Measurements from ENCODE around the gene KRTAP21-3. TPM values are rescaled to one million over a fixed set of nuclear protein-coding genes. Genes with fewer than 3 reads are reported as not detected.

Gene KRTAP21-3
- total and polyA plus RNA-seq, 7 donors, result not detected

DNA sequence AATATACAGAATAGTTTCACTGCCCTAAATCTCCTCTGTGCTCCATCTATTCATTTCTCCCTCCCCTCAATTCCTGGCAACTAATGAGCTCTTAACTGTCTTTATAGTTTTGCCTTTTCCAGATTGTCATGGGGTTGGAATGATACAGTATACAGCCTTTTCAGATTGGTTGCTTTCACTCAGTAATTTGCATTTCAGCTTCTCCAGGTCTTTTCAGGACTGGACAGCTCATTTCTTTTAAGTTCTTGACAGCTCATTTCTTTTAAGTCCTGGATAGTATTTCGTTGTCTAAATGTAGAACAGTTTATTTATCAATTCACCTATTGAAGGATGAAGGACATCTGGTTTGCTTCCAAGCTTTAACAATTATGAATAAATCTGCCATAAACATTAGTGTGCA, 22.6 kb downstream of the KRTAP21-3 start:
- H3K4me1 ChIP-seq, result no peaks in the 10 kb centered on the region
- no peak overlapping the region for H3K4me3 ChIP-seq
- no peaks in the 10 kb centered on the region for H3K36me3 ChIP-seq (ENCODE audit: insufficient read depth in 1 of 2, low read depth in 1 of 2)
- H3K9me3 ChIP-seq, result peaks cover 4% of the 10 kb centered on the region
- no peak for TF ChIP-seq CTCF (IDR thresholded peaks at IDR 0.05)
- H3K27ac ChIP-seq, result no peak overlapping the region
- WGBS, 3 donors, result 41 to 51% (median 47%) methylated on average over 1 of the region's 1 CpG
- no peak for DNase-seq
- intact Hi-C loops (cut with DNase I), result no loop called here
- ATAC-seq, result no peak
- H3K27me3 ChIP-seq (ENCODE audit: insufficient read depth in 3 of 3, low read length in 2 of 3), result no peaks in the 10 kb centered on the region

GRCh38 chr21:30689822-30690221, 28.8 kb downstream of the KRTAP21-3 start:
- no peaks in the 10 kb centered on the region for H3K4me1 ChIP-seq
- no peak overlapping the region for H3K4me3 ChIP-seq
- DNase-seq (no peak), ATAC-seq (no peak)
- no peaks in the 10 kb centered on the region for H3K27me3 ChIP-seq (ENCODE audit: insufficient read depth in 3 of 3, low read length in 2 of 3)
- H3K9me3 ChIP-seq, result no peaks in the 10 kb centered on the region
- no peak for TF ChIP-seq CTCF (IDR thresholded peaks at IDR 0.05)
- no peaks in the 10 kb centered on the region for H3K36me3 ChIP-seq (ENCODE audit: insufficient read depth in 1 of 2, low read depth in 1 of 2)
- intact Hi-C loops (cut with DNase I), result no loop called here
- WGBS, 3 donors, result 66 to 68% (median 67%) methylated on average over 7 of the region's 7 CpGs
- H3K27ac ChIP-seq, result no peak overlapping the region

GRCh38 chr21:30684506-30684905, 34.1 kb downstream of the KRTAP21-3 start:
- TF ChIP-seq CTCF (IDR thresholded peaks at IDR 0.05), result no peak
- no peak for ATAC-seq
- no peak for DNase-seq
- no peaks in the 10 kb centered on the region for H3K27me3 ChIP-seq (ENCODE audit: insufficient read depth in 3 of 3, low read length in 2 of 3)
- H3K4me3 ChIP-seq, result no peak overlapping the region
- WGBS, 3 donors, result 68 to 73% (median 70%) methylated on average over 6 of the region's 6 CpGs
- no peaks in the 10 kb centered on the region for H3K36me3 ChIP-seq (ENCODE audit: insufficient read depth in 1 of 2, low read depth in 1 of 2)
- intact Hi-C loops (cut with DNase I), result no loop called here
- no peaks in the 10 kb centered on the region for H3K9me3 ChIP-seq
- H3K4me1 ChIP-seq, result no peaks in the 10 kb centered on the region
- no peak overlapping the region for H3K27ac ChIP-seq

GRCh38 chr21:30680586-30680985, 38.0 kb downstream of the KRTAP21-3 start:
- no peak overlapping the region for H3K27ac ChIP-seq
- intact Hi-C loops (cut with DNase I), result no loop called here
- 42 to 59% (median 43%) methylated on average over 1 of the region's 1 CpG for WGBS, 3 donors
- DNase-seq, result no peak
- no peaks in the 10 kb centered on the region for H3K27me3 ChIP-seq (ENCODE audit: insufficient read depth in 3 of 3, low read length in 2 of 3)
- no peak for ATAC-seq
- no peaks in the 10 kb centered on the region for H3K4me1 ChIP-seq
- H3K36me3 ChIP-seq (ENCODE audit: insufficient read depth in 1 of 2, low read depth in 1 of 2), result no peaks in the 10 kb centered on the region
- H3K9me3 ChIP-seq, result no peaks in the 10 kb centered on the region
- no peak for TF ChIP-seq CTCF (IDR thresholded peaks at IDR 0.05)
- H3K4me3 ChIP-seq, result no peak overlapping the region

- Histone ChIP-seq H3K4me3 (no peak overlapping the region), H3K27me3 (ENCODE audit: insufficient read depth in 3 of 3, low read length in 2 of 3) (no peaks in the 10 kb centered on the region), H3K27ac (no peak overlapping the region), H3K4me1 (no peaks in the 10 kb centered on the region), H3K36me3 (ENCODE audit: insufficient read depth in 1 of 2, low read depth in 1 of 2) (no peaks in the 10 kb centered on the region), H3K9me3 (no peaks in the 10 kb centered on the region)
- no peak for DNase-seq
- ATAC-seq, result no peak
- TF ChIP-seq CTCF (IDR thresholded peaks at IDR 0.05), result no peak
- intact Hi-C loops (cut with DNase I), result no loop called here
Measured at GRCh38 chr21:30676737-30677136, 41.8 kb downstream of the KRTAP21-3 start.
